Peyer's patch (tissue), 4 donors: ENCODE measurements around the gene CTDSPL.

Experiments used
- CTCF ChIP-seq, 6 experiments: fragments of 450-650 bp in 4 of 6; fragments of 200-600 bp in 2 of 6; sonication (generic) in 1 of 6; IDR thresholded peaks; one replicate each; pipeline ENCODE4 v1.5.1; 2017 to 2019; ENCODE audit warnings: antibody characterized with exemption in 6 of 6, mild to moderate bottlenecking in 3 of 6, moderate library complexity in 1 of 6
- POLR2A ChIP-seq, 2 donors: fragments of 450-650 bp; IDR thresholded peaks; one replicate each; pipeline ENCODE4 v1.5.1; 2017; ENCODE audit warnings: antibody characterized with exemption in 2 of 2, mild to moderate bottlenecking in 2 of 2, moderate library complexity in 2 of 2

GRCh38 chr3:37823189-37823588, 38.5 kb upstream of the CTDSPL start:
- TF ChIP-seq CTCF (IDR thresholded peaks at IDR 0.05) (no peak), POLR2A (IDR thresholded peaks at IDR 0.05) (no peak)
